ENCODE measurements around the gene TPCN2. TPM values are rescaled to one million over a fixed set of nuclear protein-coding genes. Genes with fewer than 3 reads are reported as not detected.

The TPCN2 gene
- total RNA-seq, 1 experiment from 2014 or later, result 28.9 TPM

- BruUV-seq (replicated peaks), result no TSS peak
- no peaks in the 10 kb centered on the region for H3K27me3 ChIP-seq (replicated peaks; ENCODE audit: insufficient read depth, low read depth, low read length, poor library complexity)
- no peak overlapping the region for H3K27ac ChIP-seq (ENCODE audit: low read depth, low read length, poor library complexity, severe bottlenecking)
- H3K36me3 ChIP-seq (ENCODE audit: insufficient read depth, low read length, poor library complexity, severe bottlenecking), result no peaks in the 10 kb centered on the region
- no peaks in the 10 kb centered on the region for H3K4me1 ChIP-seq (ENCODE audit: insufficient read depth, low read length, poor library complexity, severe bottlenecking)
- POLR2A ChIA-PET (ENCODE audit: low non-redundant PET), result no interaction called here
- CTCF ChIA-PET, result no interaction called here
- no peak for TF ChIP-seq EZH2 (IDR thresholded peaks at IDR 0.05; ENCODE audit: borderline replicate concordance, low read depth, low read length, poor library complexity, severe bottlenecking)
- no peak for TF ChIP-seq CTCF (conservative IDR thresholded peaks at IDR 0.05; ENCODE audit: low read depth, low read length)
- intact Hi-C loops (cut with micrococcal nuclease; ENCODE audit: unreplicated experiment), result no loop called here
- H3K4me3 ChIP-seq (ENCODE audit: low read depth, low read length, poor library complexity, severe bottlenecking), result no peak overlapping the region
- no peak for DNase-seq (ENCODE audit: low spot score)
- peaks cover 16% of the 10 kb centered on the region for H3K9me3 ChIP-seq (ENCODE audit: low read depth, low read length, poor library complexity, severe bottlenecking)
Observed at GRCh38 chr11:69142895-69143294, 94.2 kb downstream of the TPCN2 start.

- Histone ChIP-seq H3K4me3 (ENCODE audit: low read depth, low read length, poor library complexity, severe bottlenecking) (no peak overlapping the region), H3K36me3 (ENCODE audit: insufficient read depth, low read length, poor library complexity, severe bottlenecking) (no peaks in the 10 kb centered on the region), H3K27me3 (replicated peaks; ENCODE audit: insufficient read depth, low read depth, low read length, poor library complexity) (no peaks in the 10 kb centered on the region), H3K4me1 (ENCODE audit: insufficient read depth, low read length, poor library complexity, severe bottlenecking) (no peaks in the 10 kb centered on the region), H3K9me3 (ENCODE audit: low read depth, low read length, poor library complexity, severe bottlenecking) (peaks cover 16% of the 10 kb centered on the region), H3K27ac (ENCODE audit: low read depth, low read length, poor library complexity, severe bottlenecking) (no peak overlapping the region)
- intact Hi-C loops (cut with micrococcal nuclease; ENCODE audit: unreplicated experiment), result no loop called here
- POLR2A ChIA-PET (ENCODE audit: low non-redundant PET), result no interaction called here
- DNase-seq (ENCODE audit: low spot score), result no peak
- no TSS peak for BruUV-seq (replicated peaks)
- CTCF ChIA-PET, result no interaction called here
- TF ChIP-seq EZH2 (IDR thresholded peaks at IDR 0.05; ENCODE audit: borderline replicate concordance, low read depth, low read length, poor library complexity, severe bottlenecking) (no peak), CTCF (conservative IDR thresholded peaks at IDR 0.05; ENCODE audit: low read depth, low read length) (no peak)
Observed at GRCh38 chr11:69144316-69145049, 95.8 kb downstream of the TPCN2 start.

GRCh38 chr11:69145050-69145380, 96.3 kb downstream of the TPCN2 start:
- BruUV-seq (replicated peaks), result no TSS peak
- intact Hi-C loops (cut with micrococcal nuclease; ENCODE audit: unreplicated experiment), result no loop called here
- POLR2A ChIA-PET (ENCODE audit: low non-redundant PET), result no interaction called here
- H3K4me3 ChIP-seq (ENCODE audit: low read depth, low read length, poor library complexity, severe bottlenecking), result no peak overlapping the region
- TF ChIP-seq CTCF (conservative IDR thresholded peaks at IDR 0.05; ENCODE audit: low read depth, low read length) (no peak), EZH2 (IDR thresholded peaks at IDR 0.05; ENCODE audit: borderline replicate concordance, low read depth, low read length, poor library complexity, severe bottlenecking) (no peak)
- no peaks in the 10 kb centered on the region for H3K4me1 ChIP-seq (ENCODE audit: insufficient read depth, low read length, poor library complexity, severe bottlenecking)
- H3K27ac ChIP-seq (ENCODE audit: low read depth, low read length, poor library complexity, severe bottlenecking), result no peak overlapping the region
- H3K27me3 ChIP-seq (replicated peaks; ENCODE audit: insufficient read depth, low read depth, low read length, poor library complexity), result no peaks in the 10 kb centered on the region
- CTCF ChIA-PET, result no interaction called here
- H3K36me3 ChIP-seq (ENCODE audit: insufficient read depth, low read length, poor library complexity, severe bottlenecking), result no peaks in the 10 kb centered on the region
- peaks cover 16% of the 10 kb centered on the region for H3K9me3 ChIP-seq (ENCODE audit: low read depth, low read length, poor library complexity, severe bottlenecking)
- DNase-seq (ENCODE audit: low spot score), result no peak

Measured in A673 (cell line).